H9 (cell line): Measurements from ENCODE around the gene ZBTB16. TPM values are rescaled to one million over a fixed set of nuclear protein-coding genes. Genes with fewer than 3 reads are reported as not detected.

ENCODE experiments used
- DNase-seq: peaks from one replicate; pipeline ENCODE4 v3.0.0-alpha.2; 2017
- H2AFZ ChIP-seq: one replicate; pipeline ENCODE4 v1.6.1; 2013; ENCODE audit warnings: mild to moderate bottlenecking, low read length, control low read depth, moderate library complexity
- H2AK5ac ChIP-seq: 2 replicates; pipeline ENCODE4 v1.6.1; 2013; ENCODE audit warnings: low read length, control low read depth, mixed read lengths; ENCODE audit not compliant: insufficient read length
- H2BK120ac ChIP-seq: one replicate; pipeline ENCODE4 v1.6.1; 2013; ENCODE audit warnings: low read depth, mild to moderate bottlenecking, low read length, control low read depth, inconsistent platforms; ENCODE audit not compliant: poor library complexity, severe bottlenecking
- H2BK12ac ChIP-seq: 2 replicates; pipeline ENCODE4 v1.6.1; 2013; ENCODE audit warnings: low read length, control low read depth, mixed read lengths, low read depth; ENCODE audit not compliant: insufficient read length
- H2BK15ac ChIP-seq: 2 replicates; pipeline ENCODE4 v1.6.1; 2013; ENCODE audit warnings: low read depth, low read length, control low read depth
- H2BK20ac ChIP-seq: one replicate; pipeline ENCODE4 v1.6.1; 2013; ENCODE audit warnings: low read depth, mild to moderate bottlenecking, low read length, control low read depth, inconsistent platforms; ENCODE audit not compliant: poor library complexity, severe bottlenecking
- H2BK5ac ChIP-seq: 2 replicates; pipeline ENCODE4 v1.6.1; 2013; ENCODE audit warnings: low read length, control low read depth, mixed read lengths; ENCODE audit not compliant: insufficient read length
- H3K14ac ChIP-seq: 2 replicates; pipeline ENCODE4 v1.6.1; 2013; ENCODE audit warnings: low read length, control low read depth; ENCODE audit not compliant: insufficient read depth
- H3K18ac ChIP-seq: 2 replicates; pipeline ENCODE4 v1.6.1; 2013; ENCODE audit warnings: low read depth, mild to moderate bottlenecking, mixed read lengths, low read length, control low read depth; ENCODE audit not compliant: insufficient read length
- H3K23ac ChIP-seq: 2 replicates; pipeline ENCODE4 v1.6.1; 2013; ENCODE audit warnings: low read length, control low read depth, mixed read lengths, low read depth; ENCODE audit not compliant: insufficient read length
- H3K23me2 ChIP-seq: 2 replicates; pipeline ENCODE4 v1.6.1; 2013; ENCODE audit warnings: low read depth, mild to moderate bottlenecking, mixed read lengths, low read length, control low read depth; ENCODE audit not compliant: insufficient read length, poor library complexity, severe bottlenecking
- H3K27ac ChIP-seq: 2 replicates; pipeline ENCODE4 v1.5.1; 2013; ENCODE audit warnings: low read length, control low read depth, mixed read lengths, low read depth; ENCODE audit not compliant: insufficient read length
- H3K27me3 ChIP-seq: 2 replicates; pipeline ENCODE4 v1.6.1; 2013; ENCODE audit warnings: low read length, control low read depth, inconsistent platforms; ENCODE audit not compliant: insufficient read depth
- H3K4ac ChIP-seq: 2 replicates; pipeline ENCODE4 v1.6.1; 2013; ENCODE audit warnings: low read depth, mild to moderate bottlenecking, control low read depth, inconsistent platforms, low read length, moderate library complexity
- H3K4me1 ChIP-seq: 2 replicates; pipeline ENCODE4 v1.6.1; 2013; ENCODE audit warnings: low read length, control low read depth, inconsistent platforms; ENCODE audit not compliant: insufficient read depth
- H3K4me2 ChIP-seq: 2 replicates; pipeline ENCODE4 v1.6.1; 2013; ENCODE audit warnings: low read length, control low read depth, mixed read lengths; ENCODE audit not compliant: insufficient read length, insufficient read depth
- H3K56ac ChIP-seq: 2 replicates; pipeline ENCODE4 v1.6.1; 2013; ENCODE audit warnings: low read depth, mild to moderate bottlenecking, mixed read lengths, low read length, control low read depth; ENCODE audit not compliant: insufficient read length
- H3K79me1 ChIP-seq: 2 replicates; pipeline ENCODE4 v1.6.1; 2013; ENCODE audit warnings: low read depth, mild to moderate bottlenecking, moderate library complexity, low read length, control low read depth, inconsistent platforms; ENCODE audit not compliant: insufficient read depth, poor library complexity, severe bottlenecking
- H3K79me2 ChIP-seq: 2 replicates; pipeline ENCODE4 v1.6.1; 2013; ENCODE audit warnings: low read length, control low read depth, inconsistent platforms; ENCODE audit not compliant: insufficient read depth
- H3K9ac ChIP-seq: 2 replicates; pipeline ENCODE4 v1.6.1; 2013; ENCODE audit warnings: low read length, control low read depth, mixed read lengths; ENCODE audit not compliant: insufficient read length; ENCODE audit errors: extremely low read depth
- H3K9me3 ChIP-seq: one replicate; pipeline ENCODE4 v1.6.1; 2013; ENCODE audit warnings: low read depth, low read length, inconsistent platforms; ENCODE audit not compliant: control insufficient read depth
- H3T11ph ChIP-seq: one replicate; pipeline ENCODE4 v1.6.1; 2013; ENCODE audit warnings: mild to moderate bottlenecking, low read length, control low read depth, inconsistent platforms
- H4K20me1 ChIP-seq: one replicate; pipeline ENCODE4 v1.6.1; 2013; ENCODE audit not compliant: control insufficient read depth, insufficient read length, insufficient read depth
- H4K5ac ChIP-seq: 2 replicates; pipeline ENCODE4 v1.6.1; 2013; ENCODE audit warnings: low read depth, mild to moderate bottlenecking, mixed read lengths, low read length, control low read depth; ENCODE audit not compliant: insufficient read length
- H4K8ac ChIP-seq: replicated peaks from 2 replicates; pipeline ENCODE4 v1.6.1; 2013; ENCODE audit warnings: low read length, control low read depth, mixed read lengths, low read depth; ENCODE audit not compliant: insufficient read length
- H4K91ac ChIP-seq: 2 replicates; pipeline ENCODE4 v1.6.1; 2013; ENCODE audit warnings: low read depth, mild to moderate bottlenecking, moderate library complexity, mixed read lengths, low read length, control low read depth; ENCODE audit not compliant: insufficient read length
- H3K27ac Mint-ChIP-seq, 3 experiments: 2 replicates in 2 of 3; 3 replicates in 1 of 3; pipeline ENCODE4 v1.8.0; 2020 to 2021; ENCODE audit warnings: mixed read lengths in 3 of 3, mild to moderate bottlenecking in 1 of 3, moderate library complexity in 1 of 3
- H3K27me3 Mint-ChIP-seq: 2 replicates; pipeline ENCODE4 v1.8.0; 2021; ENCODE audit warnings: low read depth, mild to moderate bottlenecking, moderate library complexity, mixed read lengths
- H3K36me3 Mint-ChIP-seq, 3 experiments: 2 replicates in 2 of 3; 3 replicates in 1 of 3; pipeline ENCODE4 v1.8.0; 2020 to 2021; ENCODE audit warnings: low read depth in 3 of 3, mixed read lengths in 3 of 3; ENCODE audit not compliant: insufficient read depth in 1 of 3
- H3K4me1 Mint-ChIP-seq, 2 experiments: 2 replicates each; pipeline ENCODE4 v1.8.0; 2020; ENCODE audit warnings: mixed read lengths in 2 of 2
- H3K4me3 Mint-ChIP-seq, 2 experiments: 2 replicates in 1 of 2; 3 replicates in 1 of 2; pipeline ENCODE4 v1.8.0; 2020 to 2021; ENCODE audit warnings: mild to moderate bottlenecking in 2 of 2, mixed read lengths in 2 of 2, moderate library complexity in 1 of 2
- H3K9me3 Mint-ChIP-seq, 2 experiments: 2 replicates in 1 of 2; 3 replicates in 1 of 2; pipeline ENCODE4 v1.8.0; 2020; ENCODE audit warnings: mild to moderate bottlenecking in 2 of 2, mixed read lengths in 2 of 2, moderate library complexity in 1 of 2
- CTCF ChIP-seq: fragments of 200-600 bp; sonication (generic); conservative IDR thresholded peaks from 3 replicates; pipeline ENCODE4 v1.8.0; 2021; ENCODE audit warnings: antibody characterized with exemption, mild to moderate bottlenecking
- WGBS: extraction: QIAGEN DNeasy Blood & Tissue Kit; methylation state at CpG from one replicate; pipeline ENCODE4 v1.1.7; 2013; ENCODE audit warnings: missing lambda C conversion rate, low lambda C conversion rate, mixed read lengths; ENCODE audit not compliant: insufficient read length; ENCODE audit errors: extremely low coverage; 5-methylcytosine and 5-hydroxymethylcytosine counted together
- total RNA-seq: library from RNA; stranded (reverse); gene quantifications from 2 replicates; pipeline ENCODE4 v1.2.1, GENCODE V29; 2021

Gene ZBTB16
- total RNA-seq, 1 experiment from 2014 or later: not detected

- Histone ChIP-seq H4K20me1 (no peaks in the 10 kb centered on the region), H4K5ac (no peak overlapping the region), H3K18ac (no peak overlapping the region), H3K14ac (no peak overlapping the region), H3K9me3 (no peaks in the 10 kb centered on the region), H3K9ac (no peak overlapping the region), H3K23me2 (no peaks in the 10 kb centered on the region), H2AK5ac (no peak overlapping the region), H2BK20ac (no peak overlapping the region), H2AFZ (no peak overlapping the region), H3K27ac (no peak overlapping the region), H3T11ph (no peak overlapping the region), H2BK15ac (no peak overlapping the region), H3K79me1 (no peaks in the 10 kb centered on the region), H4K8ac (no peak overlapping the region), H3K56ac (no peak overlapping the region), H3K4me2 (no peak overlapping the region), H2BK120ac (no peak overlapping the region), H2BK5ac (no peak overlapping the region), H3K4ac (no peak overlapping the region), H4K91ac (no peak overlapping the region), H3K4me1 (no peaks in the 10 kb centered on the region; the same call in 1 of the 2 replicates), H3K27me3 (no peaks in the 10 kb centered on the region), H3K23ac (no peak overlapping the region), H3K79me2 (no peaks in the 10 kb centered on the region), H2BK12ac (no peak overlapping the region)
- Mint-ChIP-seq H3K36me3 (no peaks in the 10 kb centered on the region), H3K4me1 (peaks cover 9 to 17% of the 10 kb centered on the region in 2 experiments), H3K27ac (peak overlapping the region in 1 of 3 experiments; percentile 46; a peak in 2 of 7 replicates), H3K4me3 (no peak overlapping the region), H3K9me3 (no peaks in the 10 kb centered on the region; a peak in 1 of 5 replicates), H3K27me3 (peaks cover 21% of the 10 kb centered on the region)
- DNase-seq: no peak
- no CpG with 5 or more reads among the region's 17 CpGs for WGBS
- TF ChIP-seq CTCF: no peak
Observed at GRCh38 chr11:114091516-114092397, 32.2 kb downstream of the ZBTB16 start.
